ENCODE data around the gene SYNE1. TPM values are rescaled to one million over a fixed set of nuclear protein-coding genes. Genes with fewer than 3 reads are reported as not detected.

The SYNE1 gene
- total and polyA plus RNA-seq, 9 donors = 70.4 to 279 (median 154) TPM

DNA sequence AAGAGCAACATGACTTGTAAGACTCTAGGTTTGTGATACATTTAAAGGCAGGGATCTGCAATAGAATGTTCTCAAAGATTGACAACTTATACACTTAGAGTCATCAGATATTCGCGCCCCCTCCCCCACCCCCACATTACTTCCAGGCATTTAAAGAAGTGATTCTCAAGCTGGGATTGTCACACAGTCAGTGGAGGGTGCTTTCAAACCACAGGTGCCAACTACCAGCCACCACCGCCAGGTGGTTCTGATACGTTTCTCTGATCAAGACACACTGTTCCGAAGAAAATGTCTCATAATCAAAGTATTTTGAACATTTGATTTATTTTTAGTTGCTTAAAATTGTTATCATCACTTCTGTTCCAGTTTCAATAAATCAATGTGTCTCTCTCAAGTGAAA is 472.2 kb downstream of the SYNE1 start:
- Histone ChIP-seq H3K27me3 (no peaks in the 10 kb centered on the region), H3K4me1 (ENCODE audit: insufficient read depth) (peaks cover 12% of the 10 kb centered on the region), H3K9me3 (no peaks in the 10 kb centered on the region), H3K36me3 (no peaks in the 10 kb centered on the region), H3K4me3 (no peak overlapping the region), H3K27ac (no peak overlapping the region)
- intact Hi-C loops (cut with DNase I) = no loop called here
- WGBS, 3 donors = 85 to 95% (median 90%) methylated on average over 5 of the region's 5 CpGs
- no peak for DNase-seq
- TF ChIP-seq, protein P1, sequence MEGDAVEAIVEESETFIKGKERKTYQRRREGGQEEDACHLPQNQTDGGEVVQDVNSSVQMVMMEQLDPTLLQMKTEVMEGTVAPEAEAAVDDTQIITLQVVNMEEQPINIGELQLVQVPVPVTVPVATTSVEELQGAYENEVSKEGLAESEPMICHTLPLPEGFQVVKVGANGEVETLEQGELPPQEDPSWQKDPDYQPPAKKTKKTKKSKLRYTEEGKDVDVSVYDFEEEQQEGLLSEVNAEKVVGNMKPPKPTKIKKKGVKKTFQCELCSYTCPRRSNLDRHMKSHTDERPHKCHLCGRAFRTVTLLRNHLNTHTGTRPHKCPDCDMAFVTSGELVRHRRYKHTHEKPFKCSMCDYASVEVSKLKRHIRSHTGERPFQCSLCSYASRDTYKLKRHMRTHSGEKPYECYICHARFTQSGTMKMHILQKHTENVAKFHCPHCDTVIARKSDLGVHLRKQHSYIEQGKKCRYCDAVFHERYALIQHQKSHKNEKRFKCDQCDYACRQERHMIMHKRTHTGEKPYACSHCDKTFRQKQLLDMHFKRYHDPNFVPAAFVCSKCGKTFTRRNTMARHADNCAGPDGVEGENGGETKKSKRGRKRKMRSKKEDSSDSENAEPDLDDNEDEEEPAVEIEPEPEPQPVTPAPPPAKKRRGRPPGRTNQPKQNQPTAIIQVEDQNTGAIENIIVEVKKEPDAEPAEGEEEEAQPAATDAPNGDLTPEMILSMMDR (IDR thresholded peaks at IDR 0.05) = no peak
- TF ChIP-seq POLR2A (IDR thresholded peaks at IDR 0.05) = no peak

DNA sequence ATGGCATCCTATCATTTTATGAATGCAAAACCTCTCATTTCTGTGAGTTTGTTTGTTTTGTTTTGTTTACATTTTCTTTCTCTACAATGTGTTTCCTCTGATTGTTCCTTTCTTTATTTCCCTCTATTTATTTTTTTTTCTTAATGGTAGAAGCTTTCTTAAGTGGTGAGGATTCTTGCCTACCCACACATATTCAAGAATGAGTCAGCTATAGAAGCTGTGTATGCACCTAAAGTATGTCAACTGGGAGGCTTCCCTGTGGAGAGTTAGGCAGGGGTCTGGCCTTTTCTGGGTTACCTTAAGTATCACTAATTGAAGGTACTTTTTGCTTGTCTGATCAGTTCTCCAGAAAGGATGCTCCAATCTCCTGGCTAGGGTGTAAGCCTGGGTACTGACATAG is 475.7 kb downstream of the SYNE1 start:
- intact Hi-C loops (cut with DNase I) = no loop called here
- peaks cover 4% of the 10 kb centered on the region for H3K4me1 ChIP-seq (ENCODE audit: insufficient read depth)
- TF ChIP-seq, protein P1 (IDR thresholded peaks at IDR 0.05) = no peak
- no peak for TF ChIP-seq POLR2A (IDR thresholded peaks at IDR 0.05)
- no peak for DNase-seq
- H3K4me3 ChIP-seq = no peak overlapping the region
- no peaks in the 10 kb centered on the region for H3K36me3 ChIP-seq
- no peaks in the 10 kb centered on the region for H3K27me3 ChIP-seq
- no peak overlapping the region for H3K27ac ChIP-seq
- H3K9me3 ChIP-seq = no peaks in the 10 kb centered on the region

DNA sequence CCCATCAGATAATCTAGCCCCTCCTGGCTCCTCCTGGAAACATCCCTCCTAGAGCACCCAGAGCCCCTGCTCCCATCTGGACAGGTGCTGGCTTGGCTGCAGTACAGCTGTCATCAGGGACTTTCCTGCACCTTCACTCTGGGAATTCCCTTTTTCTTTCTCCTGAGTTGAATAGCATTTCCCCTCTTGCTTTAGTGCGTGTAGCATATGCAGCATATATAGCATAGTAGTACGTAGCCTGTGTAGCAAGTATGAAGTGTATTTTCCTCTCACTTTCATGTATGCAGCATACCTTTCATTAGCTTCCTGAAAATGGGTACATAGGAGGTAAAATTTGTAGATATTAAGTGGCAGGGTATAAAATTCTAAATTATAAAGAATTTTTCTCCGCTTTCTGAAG is 476.8 kb downstream of the SYNE1 start:
- Histone ChIP-seq H3K4me1 (ENCODE audit: insufficient read depth) (no peaks in the 10 kb centered on the region), H3K9me3 (no peaks in the 10 kb centered on the region), H3K27me3 (no peaks in the 10 kb centered on the region), H3K36me3 (no peaks in the 10 kb centered on the region), H3K4me3 (no peak overlapping the region), H3K27ac (no peak overlapping the region)
- DNase-seq = no peak
- 95 to 96% (median 95%) methylated on average over 3 of the region's 3 CpGs for WGBS, 3 donors
- TF ChIP-seq, protein P1 (IDR thresholded peaks at IDR 0.05) = no peak
- TF ChIP-seq POLR2A (IDR thresholded peaks at IDR 0.05) (no peak), EP300 (IDR thresholded peaks at IDR 0.05) (no peak)
- intact Hi-C loops (cut with DNase I) = no loop called here

DNA sequence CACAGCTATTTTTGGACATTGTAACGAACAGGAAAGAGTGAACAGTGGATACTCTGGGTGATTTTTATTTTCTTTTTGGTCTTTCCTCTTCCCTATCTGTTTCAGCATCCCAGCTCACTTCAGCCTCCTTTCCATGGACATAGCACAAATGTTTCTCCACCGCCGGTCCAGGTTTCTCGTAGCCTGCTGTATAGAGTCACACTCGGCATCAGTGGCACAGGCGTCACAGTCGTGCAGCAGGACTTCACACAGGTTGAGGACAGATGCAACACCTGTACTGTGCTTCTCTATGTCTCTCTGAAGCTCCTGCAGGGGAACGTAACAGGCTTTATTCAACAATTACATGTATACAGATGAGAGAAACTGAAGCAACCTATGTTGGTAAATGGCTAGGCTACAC is 481.4 kb downstream of the SYNE1 start:
- H3K27me3 ChIP-seq = no peaks in the 10 kb centered on the region
- DNase-seq = no peak
- 84 to 95% (median 93%) methylated on average over 8 of the region's 8 CpGs for WGBS, 3 donors
- intact Hi-C loops (cut with DNase I) = no loop called here
- no peak overlapping the region for H3K4me3 ChIP-seq
- H3K36me3 ChIP-seq = no peaks in the 10 kb centered on the region
- H3K9me3 ChIP-seq = no peaks in the 10 kb centered on the region
- no peak for TF ChIP-seq EP300 (IDR thresholded peaks at IDR 0.05)
- TF ChIP-seq POLR2A (IDR thresholded peaks at IDR 0.05) = no peak
- TF ChIP-seq, protein P1 (IDR thresholded peaks at IDR 0.05) = no peak
- H3K4me1 ChIP-seq (ENCODE audit: insufficient read depth) = no peaks in the 10 kb centered on the region
- H3K27ac ChIP-seq = no peak overlapping the region

All from ovary (tissue), 9 donors.